Testis (tissue), 2 donors: ENCODE measurements around the gene GOLGA5.
"Not testable (repeated sequence)": the region's sequence is repeated elsewhere in the genome, so short reads cannot be mapped to it uniquely, and the experiment has no call there.

Experiments
- CTCF ChIP-seq, 3 experiments: fragments of 450-650 bp in 2 of 3; fragments of 200-600 bp in 1 of 3; sonication (generic) in 1 of 3; IDR thresholded peaks; one replicate each; pipeline ENCODE4 v1.5.1; 2016 to 2019; ENCODE audit warnings: antibody characterized with exemption in 3 of 3, mild to moderate bottlenecking in 2 of 3, moderate library complexity in 1 of 3
- POLR2A ChIP-seq: fragments of 450-650 bp; IDR thresholded peaks from one replicate; pipeline ENCODE4 v1.6.1; 2017; ENCODE audit warnings: antibody characterized with exemption, mild to moderate bottlenecking, moderate library complexity

DNA sequence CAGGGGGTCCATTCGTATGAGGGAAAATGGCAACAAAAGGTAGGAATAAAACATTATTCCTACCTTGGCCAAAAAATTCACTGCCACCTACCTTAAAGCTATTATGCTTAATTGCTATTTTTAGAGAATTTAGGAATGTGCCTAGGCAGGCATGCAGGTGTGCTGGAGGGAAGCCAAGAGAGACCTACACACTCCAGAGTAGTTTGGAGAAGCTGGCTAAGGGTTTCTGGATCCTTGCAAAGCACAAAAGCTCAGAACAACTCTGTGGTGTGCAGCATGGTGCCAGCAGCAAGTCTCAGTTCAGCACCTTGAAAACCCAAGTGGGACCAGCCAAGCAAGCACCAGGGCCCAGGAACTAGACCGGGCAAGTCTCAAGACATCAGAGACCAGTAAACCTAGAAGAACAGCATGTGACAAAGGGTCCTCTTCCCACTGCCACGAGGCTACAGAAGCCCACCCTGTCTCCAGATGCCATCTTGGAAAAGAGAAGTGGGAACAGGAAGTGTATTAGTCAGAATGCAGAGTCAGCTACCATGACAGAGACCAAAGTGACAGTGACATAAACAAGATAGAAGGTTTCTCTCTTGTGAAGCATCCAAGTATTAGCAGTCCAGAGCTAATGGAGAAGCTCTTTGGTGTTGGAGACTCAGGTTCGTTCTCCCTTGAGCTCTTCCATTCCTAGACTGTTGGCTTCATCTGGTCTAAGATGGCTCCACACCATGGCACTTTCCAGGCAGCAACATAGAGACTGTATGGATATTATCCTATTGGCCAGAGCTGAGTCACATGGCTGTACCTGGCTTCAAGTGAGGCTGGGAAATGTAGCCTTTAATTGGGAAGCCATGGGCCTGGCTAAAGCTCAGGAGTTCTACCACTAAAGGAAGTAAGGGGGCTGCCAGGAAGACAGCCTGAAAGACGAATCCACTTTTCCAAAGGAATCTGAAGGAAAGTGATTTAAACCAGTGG is 30.2 kb upstream of the GOLGA5 start:
- TF ChIP-seq POLR2A; CTCF (IDR thresholded peaks at IDR 0.05): not testable (repeated sequence)
